Measurements from ENCODE around the gene MAP3K9.

The MAP3K9 gene

GRCh38 chr14:70816525-70816924 is 7.2 kb upstream of the MAP3K9 start:
- H3K9ac ChIP-seq (ENCODE audit: low read length) = no peak overlapping the region
- peaks cover 16% of the 10 kb centered on the region for H3K4me1 ChIP-seq (ENCODE audit: control insufficient read depth, insufficient read depth, low read length)
- H3K9me3 ChIP-seq (ENCODE audit: control insufficient read depth, insufficient read depth, low read depth, low read length) = no peaks in the 10 kb centered on the region
- peaks cover 25% of the 10 kb centered on the region for H3K27me3 ChIP-seq (ENCODE audit: control insufficient read depth, insufficient read depth, low read length)
- no peak overlapping the region for H3K4me3 ChIP-seq (ENCODE audit: low read depth, low read length)
- H3K27ac ChIP-seq (ENCODE audit: low read depth, low read length) = no peak overlapping the region
- H3K36me3 ChIP-seq (ENCODE audit: control insufficient read depth, insufficient read depth, low read length) = peaks cover 3% of the 10 kb centered on the region; the same call in 1 of the 2 replicates

GRCh38 chr14:70814466-70814865 is 5.2 kb upstream of the MAP3K9 start:
- H3K27ac ChIP-seq (ENCODE audit: low read depth, low read length) = no peak overlapping the region
- H3K9ac ChIP-seq (ENCODE audit: low read length) = no peak overlapping the region
- peaks cover 3% of the 10 kb centered on the region; the same call in 1 of the 2 replicates for H3K36me3 ChIP-seq (ENCODE audit: control insufficient read depth, insufficient read depth, low read length)
- peaks cover 27% of the 10 kb centered on the region for H3K4me1 ChIP-seq (ENCODE audit: control insufficient read depth, insufficient read depth, low read length)
- no peak overlapping the region for H3K4me3 ChIP-seq (ENCODE audit: low read depth, low read length)
- H3K27me3 ChIP-seq (ENCODE audit: control insufficient read depth, insufficient read depth, low read length) = peaks cover 5% of the 10 kb centered on the region; the same call in 1 of the 2 replicates
- no peaks in the 10 kb centered on the region for H3K9me3 ChIP-seq (ENCODE audit: control insufficient read depth, insufficient read depth, low read depth, low read length)

GRCh38 chr14:70812124-70812818 is 3.0 kb upstream of the MAP3K9 start:
- H3K9ac ChIP-seq (ENCODE audit: low read length) = no peak overlapping the region
- H3K36me3 ChIP-seq (ENCODE audit: control insufficient read depth, insufficient read depth, low read length) = peaks cover 3% of the 10 kb centered on the region; the same call in 1 of the 2 replicates
- peak overlapping the region; percentile 85; the same call in 1 of the 2 replicates for H3K4me3 ChIP-seq (ENCODE audit: low read depth, low read length)
- H3K27me3 ChIP-seq (ENCODE audit: control insufficient read depth, insufficient read depth, low read length) = no peaks in the 10 kb centered on the region
- H3K4me1 ChIP-seq (ENCODE audit: control insufficient read depth, insufficient read depth, low read length) = peaks cover 31% of the 10 kb centered on the region
- no peak overlapping the region for H3K27ac ChIP-seq (ENCODE audit: low read depth, low read length)
- H3K9me3 ChIP-seq (ENCODE audit: control insufficient read depth, insufficient read depth, low read depth, low read length) = no peaks in the 10 kb centered on the region

- Histone ChIP-seq H3K9me3 (ENCODE audit: control insufficient read depth, insufficient read depth, low read depth, low read length) (no peaks in the 10 kb centered on the region), H3K36me3 (ENCODE audit: control insufficient read depth, insufficient read depth, low read length) (peaks cover 3% of the 10 kb centered on the region; the same call in 1 of the 2 replicates), H3K4me1 (ENCODE audit: control insufficient read depth, insufficient read depth, low read length) (peaks cover 27% of the 10 kb centered on the region), H3K9ac (ENCODE audit: low read length) (no peak overlapping the region), H3K27me3 (ENCODE audit: control insufficient read depth, insufficient read depth, low read length) (no peaks in the 10 kb centered on the region), H3K4me3 (ENCODE audit: low read depth, low read length) (peak overlapping the region; percentile 85; the same call in 1 of the 2 replicates), H3K27ac (ENCODE audit: low read depth, low read length) (no peak overlapping the region)
These were observed 2.3 kb upstream of the MAP3K9 start for GRCh38 chr14:70811578-70811977.

GRCh38 chr14:70811050-70811449 is 1.7 kb upstream of the MAP3K9 start:
- Histone ChIP-seq H3K9me3 (ENCODE audit: control insufficient read depth, insufficient read depth, low read depth, low read length) (no peaks in the 10 kb centered on the region), H3K9ac (ENCODE audit: low read length) (peak overlapping the region; percentile 66), H3K27me3 (ENCODE audit: control insufficient read depth, insufficient read depth, low read length) (no peaks in the 10 kb centered on the region), H3K36me3 (ENCODE audit: control insufficient read depth, insufficient read depth, low read length) (peaks cover 3% of the 10 kb centered on the region; the same call in 1 of the 2 replicates), H3K27ac (ENCODE audit: low read depth, low read length) (no peak overlapping the region), H3K4me3 (ENCODE audit: low read depth, low read length) (peak overlapping the region; percentile 85), H3K4me1 (ENCODE audit: control insufficient read depth, insufficient read depth, low read length) (peaks cover 27% of the 10 kb centered on the region)

- Histone ChIP-seq H3K9me3 (ENCODE audit: control insufficient read depth, insufficient read depth, low read depth, low read length) (no peaks in the 10 kb centered on the region), H3K36me3 (ENCODE audit: control insufficient read depth, insufficient read depth, low read length) (peaks cover 3% of the 10 kb centered on the region; the same call in 1 of the 2 replicates), H3K27me3 (ENCODE audit: control insufficient read depth, insufficient read depth, low read length) (no peaks in the 10 kb centered on the region), H3K27ac (ENCODE audit: low read depth, low read length) (no peak overlapping the region), H3K4me3 (ENCODE audit: low read depth, low read length) (peak overlapping the region; percentile 85), H3K4me1 (ENCODE audit: control insufficient read depth, insufficient read depth, low read length) (peaks cover 27% of the 10 kb centered on the region), H3K9ac (ENCODE audit: low read length) (peak overlapping the region; percentile 66)
These were observed 1.3 kb upstream of the MAP3K9 start for GRCh38 chr14:70810621-70811020.

- Histone ChIP-seq H3K27me3 (ENCODE audit: control insufficient read depth, insufficient read depth, low read length) (no peaks in the 10 kb centered on the region), H3K9ac (ENCODE audit: low read length) (peak overlapping the region; percentile 60), H3K4me1 (ENCODE audit: control insufficient read depth, insufficient read depth, low read length) (peaks cover 27% of the 10 kb centered on the region), H3K4me3 (ENCODE audit: low read depth, low read length) (peak overlapping the region; percentile 85), H3K27ac (ENCODE audit: low read depth, low read length) (no peak overlapping the region; the same call in 1 of the 2 replicates), H3K9me3 (ENCODE audit: control insufficient read depth, insufficient read depth, low read depth, low read length) (no peaks in the 10 kb centered on the region), H3K36me3 (ENCODE audit: control insufficient read depth, insufficient read depth, low read length) (no peaks in the 10 kb centered on the region)
These were observed 693 bp downstream of the MAP3K9 start for GRCh38 chr14:70808416-70809224.

- H3K27me3 ChIP-seq (ENCODE audit: control insufficient read depth, insufficient read depth, low read length) = no peaks in the 10 kb centered on the region
- H3K4me1 ChIP-seq (ENCODE audit: control insufficient read depth, insufficient read depth, low read length) = peaks cover 27% of the 10 kb centered on the region
- H3K9me3 ChIP-seq (ENCODE audit: control insufficient read depth, insufficient read depth, low read depth, low read length) = no peaks in the 10 kb centered on the region
- H3K27ac ChIP-seq (ENCODE audit: low read depth, low read length) = no peak overlapping the region
- peak overlapping the region; percentile 85 for H3K4me3 ChIP-seq (ENCODE audit: low read depth, low read length)
- no peaks in the 10 kb centered on the region for H3K36me3 ChIP-seq (ENCODE audit: control insufficient read depth, insufficient read depth, low read length)
- peak overlapping the region; percentile 21 for H3K9ac ChIP-seq (ENCODE audit: low read length)
These were observed 1.4 kb downstream of the MAP3K9 start for GRCh38 chr14:70807898-70808415.

- no peaks in the 10 kb centered on the region for H3K9me3 ChIP-seq (ENCODE audit: control insufficient read depth, insufficient read depth, low read depth, low read length)
- H3K4me1 ChIP-seq (ENCODE audit: control insufficient read depth, insufficient read depth, low read length) = peaks cover 4% of the 10 kb centered on the region; the same call in 1 of the 2 replicates
- peaks cover 14% of the 10 kb centered on the region for H3K36me3 ChIP-seq (ENCODE audit: control insufficient read depth, insufficient read depth, low read length)
- H3K4me3 ChIP-seq (ENCODE audit: low read depth, low read length) = no peak overlapping the region
- no peak overlapping the region for H3K9ac ChIP-seq (ENCODE audit: low read length)
- no peaks in the 10 kb centered on the region for H3K27me3 ChIP-seq (ENCODE audit: control insufficient read depth, insufficient read depth, low read length)
- no peak overlapping the region for H3K27ac ChIP-seq (ENCODE audit: low read depth, low read length)
These were observed 4.7 kb downstream of the MAP3K9 start for GRCh38 chr14:70804556-70805162.

- H3K9me3 ChIP-seq (ENCODE audit: control insufficient read depth, insufficient read depth, low read depth, low read length) = no peaks in the 10 kb centered on the region
- H3K27me3 ChIP-seq (ENCODE audit: control insufficient read depth, insufficient read depth, low read length) = no peaks in the 10 kb centered on the region
- no peak overlapping the region for H3K9ac ChIP-seq (ENCODE audit: low read length)
- no peak overlapping the region for H3K4me3 ChIP-seq (ENCODE audit: low read depth, low read length)
- peaks cover 21% of the 10 kb centered on the region for H3K36me3 ChIP-seq (ENCODE audit: control insufficient read depth, insufficient read depth, low read length)
- peaks cover 4% of the 10 kb centered on the region; the same call in 1 of the 2 replicates for H3K4me1 ChIP-seq (ENCODE audit: control insufficient read depth, insufficient read depth, low read length)
- H3K27ac ChIP-seq (ENCODE audit: low read depth, low read length) = no peak overlapping the region
These were observed 5.7 kb downstream of the MAP3K9 start for GRCh38 chr14:70803321-70804310.
